ENCODE measurements around the gene MAP7. TPM values are rescaled to one million over a fixed set of nuclear protein-coding genes. Genes with fewer than 3 reads are reported as not detected.
"Not testable (repeated sequence)": the region's sequence is repeated elsewhere in the genome, so short reads cannot be mapped to it uniquely, and the experiment has no call there.

The MAP7 gene
- total RNA-seq, 1 donor from 2014 or later: 1.3 TPM

GRCh38 chr6:136499370-136499769 is 50.9 kb downstream of the MAP7 start:
- peaks cover 21% of the 10 kb centered on the region for H3K4me1 Mint-ChIP-seq (ENCODE audit: unreplicated experiment)
- H3K27ac Mint-ChIP-seq (ENCODE audit: unreplicated experiment): peak overlapping the region; percentile 38
- no peaks in the 10 kb centered on the region for H3K9me3 Mint-ChIP-seq (ENCODE audit: unreplicated experiment)
- TF ChIP-seq CTCF (IDR thresholded peaks at IDR 0.05; ENCODE audit: unreplicated experiment): no peak
- H3K4me3 Mint-ChIP-seq (ENCODE audit: unreplicated experiment): no peak overlapping the region
- no peaks in the 10 kb centered on the region for H3K27me3 Mint-ChIP-seq (ENCODE audit: unreplicated experiment)
- no peaks in the 10 kb centered on the region for H3K36me3 Mint-ChIP-seq (ENCODE audit: low read depth, unreplicated experiment)
- no peak for DNase-seq (ENCODE audit: low spot score)

GRCh38 chr6:136496449-136496848 is 53.8 kb downstream of the MAP7 start:
- H3K4me1 Mint-ChIP-seq (ENCODE audit: unreplicated experiment); H3K9me3 Mint-ChIP-seq (ENCODE audit: unreplicated experiment); H3K4me3 Mint-ChIP-seq (ENCODE audit: unreplicated experiment); DNase-seq (ENCODE audit: low spot score); H3K27ac Mint-ChIP-seq (ENCODE audit: unreplicated experiment); H3K36me3 Mint-ChIP-seq (ENCODE audit: low read depth, unreplicated experiment); H3K27me3 Mint-ChIP-seq (ENCODE audit: unreplicated experiment): not testable (repeated sequence)

- no peak for TF ChIP-seq CTCF (IDR thresholded peaks at IDR 0.05; ENCODE audit: unreplicated experiment)
- no peak overlapping the region for H3K27ac Mint-ChIP-seq (ENCODE audit: unreplicated experiment)
- H3K27me3 Mint-ChIP-seq (ENCODE audit: unreplicated experiment): no peaks in the 10 kb centered on the region
- no peaks in the 10 kb centered on the region for H3K9me3 Mint-ChIP-seq (ENCODE audit: unreplicated experiment)
- H3K4me3 Mint-ChIP-seq (ENCODE audit: unreplicated experiment): no peak overlapping the region
- H3K4me1 Mint-ChIP-seq (ENCODE audit: unreplicated experiment): peaks cover 4% of the 10 kb centered on the region
- no peak for DNase-seq (ENCODE audit: low spot score)
- no peaks in the 10 kb centered on the region for H3K36me3 Mint-ChIP-seq (ENCODE audit: low read depth, unreplicated experiment)
These were observed 55.5 kb downstream of the MAP7 start for GRCh38 chr6:136494710-136495109.

DNA sequence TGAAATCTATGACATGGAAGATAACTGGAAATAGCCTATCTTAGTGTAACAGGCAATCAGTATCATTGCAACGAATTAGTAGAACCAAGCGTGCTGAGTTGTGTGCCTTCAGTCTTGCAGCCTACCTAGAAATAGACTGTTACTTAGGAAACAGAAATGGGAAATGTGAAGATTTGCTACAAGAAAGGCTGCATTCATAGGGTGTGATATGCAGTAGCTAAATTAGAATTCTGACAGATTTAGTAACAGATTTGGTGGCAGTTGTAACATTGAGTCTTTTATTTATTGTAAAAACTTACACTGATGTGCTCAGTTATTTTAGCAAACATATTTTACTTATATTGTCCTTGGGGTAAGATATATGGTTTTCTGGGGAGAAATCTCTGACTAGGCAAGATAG is 56.2 kb downstream of the MAP7 start:
- Mint-ChIP-seq H3K27me3 (ENCODE audit: unreplicated experiment) (no peaks in the 10 kb centered on the region), H3K4me3 (ENCODE audit: unreplicated experiment) (no peak overlapping the region), H3K36me3 (ENCODE audit: low read depth, unreplicated experiment) (no peaks in the 10 kb centered on the region), H3K27ac (ENCODE audit: unreplicated experiment) (no peak overlapping the region), H3K4me1 (ENCODE audit: unreplicated experiment) (no peaks in the 10 kb centered on the region), H3K9me3 (ENCODE audit: unreplicated experiment) (no peaks in the 10 kb centered on the region)
- TF ChIP-seq CTCF (IDR thresholded peaks at IDR 0.05; ENCODE audit: unreplicated experiment): no peak
- DNase-seq (ENCODE audit: low spot score): no peak

- H3K27ac Mint-ChIP-seq (ENCODE audit: unreplicated experiment): no peak overlapping the region
- H3K4me3 Mint-ChIP-seq (ENCODE audit: unreplicated experiment): no peak overlapping the region
- DNase-seq (ENCODE audit: low spot score): no peak
- H3K27me3 Mint-ChIP-seq (ENCODE audit: unreplicated experiment): no peaks in the 10 kb centered on the region
- H3K4me1 Mint-ChIP-seq (ENCODE audit: unreplicated experiment): no peaks in the 10 kb centered on the region
- no peak for TF ChIP-seq CTCF (IDR thresholded peaks at IDR 0.05; ENCODE audit: unreplicated experiment)
- H3K9me3 Mint-ChIP-seq (ENCODE audit: unreplicated experiment): no peaks in the 10 kb centered on the region
- H3K36me3 Mint-ChIP-seq (ENCODE audit: low read depth, unreplicated experiment): no peaks in the 10 kb centered on the region
These were observed 57.8 kb downstream of the MAP7 start for GRCh38 chr6:136492409-136492808.

GRCh38 chr6:136491754-136492153 is 58.5 kb downstream of the MAP7 start:
- Mint-ChIP-seq H3K4me1 (ENCODE audit: unreplicated experiment) (no peaks in the 10 kb centered on the region), H3K27ac (ENCODE audit: unreplicated experiment) (no peak overlapping the region), H3K9me3 (ENCODE audit: unreplicated experiment) (no peaks in the 10 kb centered on the region), H3K27me3 (ENCODE audit: unreplicated experiment) (no peaks in the 10 kb centered on the region), H3K36me3 (ENCODE audit: low read depth, unreplicated experiment) (no peaks in the 10 kb centered on the region), H3K4me3 (ENCODE audit: unreplicated experiment) (no peak overlapping the region)
- no peak for TF ChIP-seq CTCF (IDR thresholded peaks at IDR 0.05; ENCODE audit: unreplicated experiment)
- no peak for DNase-seq (ENCODE audit: low spot score)

Data from endothelial cell (in vitro differentiated cells).